ENCODE results near the gene FGF12. TPM values are rescaled to one million over a fixed set of nuclear protein-coding genes. Genes with fewer than 3 reads are reported as not detected.

Gene FGF12
- polyA plus RNA-seq, 2 of the 4 experiments (the other 2 are of a cell fraction), result 0.63 to 1.1 TPM

DNA sequence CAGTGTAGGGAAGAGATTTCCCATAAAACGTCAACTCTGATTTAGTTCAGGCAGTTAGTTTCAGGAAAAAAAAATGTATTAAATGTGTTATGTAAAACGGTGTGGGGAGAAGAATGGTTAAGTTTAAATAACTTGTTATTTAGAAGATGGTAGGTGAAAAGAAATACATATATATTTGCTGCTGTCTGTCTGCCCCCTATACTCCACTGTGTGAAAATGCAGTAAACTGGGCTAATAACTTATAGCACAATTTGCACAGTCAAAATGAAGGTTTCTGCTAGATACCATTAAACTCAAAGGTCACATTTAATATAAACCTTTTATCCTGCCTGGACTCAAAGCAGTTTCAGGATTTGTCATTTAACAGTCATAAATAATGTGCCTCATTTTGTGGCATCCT, 515.0 kb downstream of the FGF12 start:
- ChIA-PET CTCF (no interaction called here), POLR2A (no interaction called here)
- TF ChIP-seq HOXB5 (CRISPR knock-in tag; IDR thresholded peaks at IDR 0.05) (no peak), POLR2AphosphoS2 (conservative IDR thresholded peaks at IDR 0.05; ENCODE audit: low read length) (no peak), RAD21 (conservative IDR thresholded peaks at IDR 0.05 in 1 of 2, IDR thresholded peaks at IDR 0.05 in 1 of 2) (no peak), SREBF2 (IDR thresholded peaks at IDR 0.05) (no peak), ZNF302 (CRISPR knock-in tag; IDR thresholded peaks at IDR 0.05) (no peak), RFX5 (IDR thresholded peaks at IDR 0.05) (no peak), NR3C1 (IDR thresholded peaks at IDR 0.05) (no peak), EHMT2 (IDR thresholded peaks at IDR 0.05; ENCODE audit: low read depth) (no peak), PHF8 (IDR thresholded peaks at IDR 0.05; ENCODE audit: borderline replicate concordance, low read depth) (no peak), CHD4 (IDR thresholded peaks at IDR 0.05; ENCODE audit: borderline replicate concordance) (no peak), RCOR1 (IDR thresholded peaks at IDR 0.05; ENCODE audit: low read depth, low read length) (no peak), HEYL (CRISPR knock-in tag; IDR thresholded peaks at IDR 0.05) (no peak), RNF2 (IDR thresholded peaks at IDR 0.05; ENCODE audit: borderline replicate concordance, low read depth) (no peak)
- TF ChIP-seq, protein P1, sequence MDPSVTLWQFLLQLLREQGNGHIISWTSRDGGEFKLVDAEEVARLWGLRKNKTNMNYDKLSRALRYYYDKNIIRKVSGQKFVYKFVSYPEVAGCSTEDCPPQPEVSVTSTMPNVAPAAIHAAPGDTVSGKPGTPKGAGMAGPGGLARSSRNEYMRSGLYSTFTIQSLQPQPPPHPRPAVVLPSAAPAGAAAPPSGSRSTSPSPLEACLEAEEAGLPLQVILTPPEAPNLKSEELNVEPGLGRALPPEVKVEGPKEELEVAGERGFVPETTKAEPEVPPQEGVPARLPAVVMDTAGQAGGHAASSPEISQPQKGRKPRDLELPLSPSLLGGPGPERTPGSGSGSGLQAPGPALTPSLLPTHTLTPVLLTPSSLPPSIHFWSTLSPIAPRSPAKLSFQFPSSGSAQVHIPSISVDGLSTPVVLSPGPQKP (IDR thresholded peaks at IDR 0.05; ENCODE audit: low read depth, low read length), result no peak
- TF ChIP-seq, protein P2, sequence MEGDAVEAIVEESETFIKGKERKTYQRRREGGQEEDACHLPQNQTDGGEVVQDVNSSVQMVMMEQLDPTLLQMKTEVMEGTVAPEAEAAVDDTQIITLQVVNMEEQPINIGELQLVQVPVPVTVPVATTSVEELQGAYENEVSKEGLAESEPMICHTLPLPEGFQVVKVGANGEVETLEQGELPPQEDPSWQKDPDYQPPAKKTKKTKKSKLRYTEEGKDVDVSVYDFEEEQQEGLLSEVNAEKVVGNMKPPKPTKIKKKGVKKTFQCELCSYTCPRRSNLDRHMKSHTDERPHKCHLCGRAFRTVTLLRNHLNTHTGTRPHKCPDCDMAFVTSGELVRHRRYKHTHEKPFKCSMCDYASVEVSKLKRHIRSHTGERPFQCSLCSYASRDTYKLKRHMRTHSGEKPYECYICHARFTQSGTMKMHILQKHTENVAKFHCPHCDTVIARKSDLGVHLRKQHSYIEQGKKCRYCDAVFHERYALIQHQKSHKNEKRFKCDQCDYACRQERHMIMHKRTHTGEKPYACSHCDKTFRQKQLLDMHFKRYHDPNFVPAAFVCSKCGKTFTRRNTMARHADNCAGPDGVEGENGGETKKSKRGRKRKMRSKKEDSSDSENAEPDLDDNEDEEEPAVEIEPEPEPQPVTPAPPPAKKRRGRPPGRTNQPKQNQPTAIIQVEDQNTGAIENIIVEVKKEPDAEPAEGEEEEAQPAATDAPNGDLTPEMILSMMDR (IDR thresholded peaks at IDR 0.05), result no peak
- TF ChIP-seq, protein P3, sequence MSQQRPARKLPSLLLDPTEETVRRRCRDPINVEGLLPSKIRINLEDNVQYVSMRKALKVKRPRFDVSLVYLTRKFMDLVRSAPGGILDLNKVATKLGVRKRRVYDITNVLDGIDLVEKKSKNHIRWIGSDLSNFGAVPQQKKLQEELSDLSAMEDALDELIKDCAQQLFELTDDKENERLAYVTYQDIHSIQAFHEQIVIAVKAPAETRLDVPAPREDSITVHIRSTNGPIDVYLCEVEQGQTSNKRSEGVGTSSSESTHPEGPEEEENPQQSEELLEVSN (IDR thresholded peaks at IDR 0.05; ENCODE audit: borderline replicate concordance, low read depth), result no peak
- no peak overlapping the region for H3K27ac ChIP-seq
- H3K9me3 ChIP-seq, result no peaks in the 10 kb centered on the region
- 15% methylated on average over 2 of the region's 2 CpGs for WGBS (ENCODE audit: missing lambda C conversion rate)
- no peaks in the 10 kb centered on the region for H3K4me1 ChIP-seq
- DNase-seq (ENCODE audit: low read depth in 1 of 2, low spot score in 1 of 2) (no peak), FAIRE-seq (no peak), ATAC-seq (no peak)
- H3K4me2 ChIP-seq, result no peak overlapping the region
- H3K4me3 ChIP-seq, result no peak overlapping the region

DNA sequence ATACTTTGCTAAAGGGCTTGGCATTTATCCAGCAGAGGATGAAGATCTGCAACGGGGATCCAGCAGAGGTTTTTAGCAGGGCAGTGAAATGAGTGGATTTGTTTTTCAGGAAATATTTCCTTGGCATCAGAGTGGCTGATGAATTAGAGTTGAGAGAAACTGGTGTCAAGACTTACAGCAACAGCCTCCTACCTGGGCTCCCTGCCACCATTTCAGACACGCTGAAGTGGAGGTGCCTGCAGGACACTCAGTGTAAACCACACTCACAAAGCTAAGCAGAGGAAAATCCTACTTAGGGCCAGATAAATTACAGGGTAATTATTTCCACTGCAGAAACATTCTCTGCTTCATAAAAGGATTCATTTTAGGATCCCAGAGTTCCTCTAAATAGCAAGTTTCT, 519.7 kb downstream of the FGF12 start:
- POLR2A ChIA-PET, result no interaction called here
- no peaks in the 10 kb centered on the region for H3K9me3 ChIP-seq
- H3K4me2 ChIP-seq, result no peak overlapping the region
- no peaks in the 10 kb centered on the region for H3K4me1 ChIP-seq
- no peak overlapping the region for H3K4me3 ChIP-seq
- ATAC-seq (no peak), FAIRE-seq (no peak), DNase-seq (ENCODE audit: low read depth in 1 of 2, low spot score in 1 of 2) (no peak)
- no peak overlapping the region for H3K27ac ChIP-seq
- CTCF ChIA-PET, result no interaction called here
- 29% methylated on average over 2 of the region's 2 CpGs for WGBS (ENCODE audit: missing lambda C conversion rate)
- no peak for TF ChIP-seq CHD2 (IDR thresholded peaks at IDR 0.05; ENCODE audit: low read length, partially characterized antibody)
- no peak for TF ChIP-seq JUNB (IDR thresholded peaks at IDR 0.05)
- TF ChIP-seq, protein P4, sequence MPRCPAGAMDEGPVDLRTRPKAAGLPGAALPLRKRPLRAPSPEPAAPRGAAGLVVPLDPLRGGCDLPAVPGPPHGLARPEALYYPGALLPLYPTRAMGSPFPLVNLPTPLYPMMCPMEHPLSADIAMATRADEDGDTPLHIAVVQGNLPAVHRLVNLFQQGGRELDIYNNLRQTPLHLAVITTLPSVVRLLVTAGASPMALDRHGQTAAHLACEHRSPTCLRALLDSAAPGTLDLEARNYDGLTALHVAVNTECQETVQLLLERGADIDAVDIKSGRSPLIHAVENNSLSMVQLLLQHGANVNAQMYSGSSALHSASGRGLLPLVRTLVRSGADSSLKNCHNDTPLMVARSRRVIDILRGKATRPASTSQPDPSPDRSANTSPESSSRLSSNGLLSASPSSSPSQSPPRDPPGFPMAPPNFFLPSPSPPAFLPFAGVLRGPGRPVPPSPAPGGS (IDR thresholded peaks at IDR 0.05), result no peak
- no peak for TF ChIP-seq GATA3 (IDR thresholded peaks at IDR 0.05; ENCODE audit: borderline replicate concordance)
- no peak for TF ChIP-seq MAZ (IDR thresholded peaks at IDR 0.05; ENCODE audit: borderline replicate concordance, low read depth, low read length)
- no peak for TF ChIP-seq EP300 (IDR thresholded peaks at IDR 0.05)
- TF ChIP-seq, protein P2 (IDR thresholded peaks at IDR 0.05), result no peak
- no peak for TF ChIP-seq POLR2AphosphoS2 (conservative IDR thresholded peaks at IDR 0.05; ENCODE audit: low read length)
- TF ChIP-seq, protein P5, sequence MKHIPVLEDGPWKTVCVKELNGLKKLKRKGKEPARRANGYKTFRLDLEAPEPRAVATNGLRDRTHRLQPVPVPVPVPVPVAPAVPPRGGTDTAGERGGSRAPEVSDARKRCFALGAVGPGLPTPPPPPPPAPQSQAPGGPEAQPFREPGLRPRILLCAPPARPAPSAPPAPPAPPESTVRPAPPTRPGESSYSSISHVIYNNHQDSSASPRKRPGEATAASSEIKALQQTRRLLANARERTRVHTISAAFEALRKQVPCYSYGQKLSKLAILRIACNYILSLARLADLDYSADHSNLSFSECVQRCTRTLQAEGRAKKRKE (CRISPR knock-in tag; IDR thresholded peaks at IDR 0.05; ENCODE audit: low read depth), result no peak
- TF ChIP-seq, protein P6, sequence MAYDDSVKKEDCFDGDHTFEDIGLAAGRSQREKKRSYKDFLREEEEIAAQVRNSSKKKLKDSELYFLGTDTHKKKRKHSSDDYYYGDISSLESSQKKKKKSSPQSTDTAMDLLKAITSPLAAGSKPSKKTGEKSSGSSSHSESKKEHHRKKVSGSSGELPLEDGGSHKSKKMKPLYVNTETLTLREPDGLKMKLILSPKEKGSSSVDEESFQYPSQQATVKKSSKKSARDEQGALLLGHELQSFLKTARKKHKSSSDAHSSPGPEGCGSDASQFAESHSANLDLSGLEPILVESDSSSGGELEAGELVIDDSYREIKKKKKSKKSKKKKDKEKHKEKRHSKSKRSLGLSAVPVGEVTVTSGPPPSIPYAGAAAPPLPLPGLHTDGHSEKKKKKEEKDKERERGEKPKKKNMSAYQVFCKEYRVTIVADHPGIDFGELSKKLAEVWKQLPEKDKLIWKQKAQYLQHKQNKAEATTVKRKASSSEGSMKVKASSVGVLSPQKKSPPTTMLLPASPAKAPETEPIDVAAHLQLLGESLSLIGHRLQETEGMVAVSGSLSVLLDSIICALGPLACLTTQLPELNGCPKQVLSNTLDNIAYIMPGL (CRISPR knock-in tag; IDR thresholded peaks at IDR 0.05; ENCODE audit: borderline replicate concordance), result no peak
- no peak for TF ChIP-seq RAD21 (conservative IDR thresholded peaks at IDR 0.05 in 1 of 2, IDR thresholded peaks at IDR 0.05 in 1 of 2)
- TF ChIP-seq HOXA7 (CRISPR knock-in tag; IDR thresholded peaks at IDR 0.05), result no peak
- TF ChIP-seq NPAS2 (CRISPR knock-in tag; IDR thresholded peaks at IDR 0.05; ENCODE audit: borderline replicate concordance), result no peak

Data from A549 (cell line).